Superior temporal gyrus (tissue), 1 donor: ENCODE results near the gene TRAPPC5.

Experiments used
- DNase-seq: peaks from one replicate; pipeline ENCODE4 v3.0.0-alpha.2; 2016; ENCODE audit errors: extremely low spot score

Gene TRAPPC5

GRCh38 chr19:7645656-7646425 lies 34.8 kb upstream of the TRAPPC5 start:
- no peak for DNase-seq

DNA sequence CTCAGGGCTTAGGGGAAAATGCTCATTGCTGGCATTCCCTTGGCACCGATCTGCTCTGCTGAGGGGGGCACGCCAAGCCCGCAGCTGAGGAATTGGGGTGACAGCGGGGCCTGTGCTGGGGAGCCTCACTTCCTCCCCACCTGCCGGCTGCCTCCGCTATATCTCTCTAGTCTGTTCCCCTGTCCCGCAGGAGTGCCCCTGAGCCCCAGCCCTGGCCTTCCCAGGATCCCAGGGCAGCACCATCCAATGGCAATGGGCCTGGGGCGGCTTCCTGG lies 34.3 kb upstream of the TRAPPC5 start:
- DNase-seq, result no peak

- DNase-seq, result no peak
These were observed 33.5 kb upstream of the TRAPPC5 start for GRCh38 chr19:7647156-7647555.

DNA sequence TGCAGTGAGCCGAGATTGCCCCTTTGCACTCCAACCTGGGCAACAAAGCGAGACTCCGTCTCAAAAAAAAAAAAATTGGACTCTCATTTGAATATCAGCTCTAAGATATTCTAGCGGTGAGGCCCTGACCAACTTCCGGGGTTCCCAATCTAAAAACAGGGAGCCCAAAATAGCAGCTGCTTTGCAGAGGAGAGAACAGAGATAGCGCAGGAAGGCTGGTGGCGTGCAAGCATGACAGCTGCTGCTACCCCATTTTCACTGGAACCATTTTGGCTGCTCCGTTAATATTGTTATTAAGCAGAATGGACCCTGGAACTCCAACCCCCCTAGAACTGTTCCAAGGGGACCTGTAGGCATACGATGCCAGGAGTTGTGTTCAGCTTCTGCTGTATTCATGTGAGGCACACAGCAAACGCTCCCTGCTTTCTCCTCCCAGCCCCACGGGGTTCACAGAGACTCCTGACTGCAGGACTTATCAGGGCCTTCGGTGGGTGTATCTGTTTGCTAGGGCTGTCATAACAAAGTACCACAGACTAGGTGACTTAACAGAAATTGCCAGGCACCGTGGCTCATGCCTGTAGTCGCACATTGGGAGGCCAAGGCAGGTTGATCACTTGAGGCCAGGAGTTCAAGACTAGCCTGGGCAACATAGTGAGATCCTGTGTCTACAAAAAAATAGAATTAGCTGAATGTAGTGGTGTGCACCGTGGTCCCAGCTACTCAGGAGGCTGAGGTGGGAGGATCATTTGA lies 32.2 kb upstream of the TRAPPC5 start:
- no peak for DNase-seq

DNA sequence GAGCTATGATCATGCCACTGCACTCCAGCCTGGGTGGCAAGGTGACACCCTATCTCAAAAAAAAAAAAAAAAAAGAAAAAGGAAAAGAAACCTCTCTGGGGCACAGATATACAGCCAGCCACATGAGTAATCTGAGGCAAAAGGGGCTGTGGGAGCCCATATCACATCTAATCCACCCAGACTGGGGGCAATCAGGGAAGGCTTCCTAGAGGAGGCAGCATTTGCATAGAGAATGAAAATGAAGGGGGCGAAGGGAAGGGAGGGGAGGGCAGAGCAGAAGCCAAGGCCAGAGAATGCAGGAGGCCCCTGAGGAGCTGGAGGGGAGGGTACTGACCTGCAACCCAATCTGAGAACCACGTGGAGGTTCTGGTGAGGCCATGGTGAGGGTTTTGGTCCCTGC lies 30.5 kb upstream of the TRAPPC5 start:
- DNase-seq, result no peak

DNA sequence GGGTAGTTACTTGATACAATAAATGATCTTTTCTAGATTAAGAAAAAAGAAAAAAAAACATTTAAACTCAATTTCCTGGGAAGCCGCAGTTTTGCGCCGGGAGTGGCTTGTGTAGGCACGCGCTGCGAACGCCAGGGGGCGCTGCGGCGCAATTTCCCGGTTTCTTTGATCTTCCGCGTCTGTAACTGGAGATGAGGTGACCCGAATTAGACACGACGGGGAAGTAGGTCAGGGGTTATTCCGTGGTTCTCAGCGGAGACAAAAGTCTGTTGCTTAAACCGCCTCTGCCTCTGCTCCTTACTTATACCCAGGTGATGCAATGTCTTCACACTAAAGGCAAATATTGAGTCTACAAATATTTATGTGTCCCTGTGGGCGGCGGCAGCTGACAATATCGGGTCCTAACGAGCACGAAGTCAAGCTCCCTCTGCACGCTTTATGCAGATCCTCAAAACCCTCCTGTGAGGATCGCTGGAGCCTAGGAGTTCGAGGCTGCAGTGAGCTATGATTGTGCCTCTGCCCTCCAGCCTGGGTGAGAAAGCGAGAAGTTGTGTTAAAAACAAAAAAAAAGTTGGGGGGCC lies 28.5 kb upstream of the TRAPPC5 start:
- peak; percentile 86 for DNase-seq

DNA sequence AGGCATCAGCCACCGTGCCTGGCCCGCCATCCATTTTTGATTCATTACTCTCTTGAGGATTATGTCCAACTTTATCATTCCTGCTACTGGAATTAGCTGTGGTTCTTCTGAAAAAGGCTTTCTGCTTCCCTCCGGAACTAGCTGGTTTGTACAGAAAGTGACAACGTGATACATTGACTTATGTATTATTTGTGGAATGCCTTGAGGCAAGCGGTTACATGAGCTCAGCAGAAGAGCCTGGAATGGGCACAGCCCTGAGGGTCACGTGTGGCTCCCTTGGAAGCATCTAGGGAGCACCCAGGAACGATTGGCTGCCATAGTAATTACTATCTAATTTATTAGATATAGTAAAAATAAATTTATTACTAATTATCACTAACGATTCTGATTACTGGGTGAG lies 26.2 kb upstream of the TRAPPC5 start:
- no peak for DNase-seq

DNA sequence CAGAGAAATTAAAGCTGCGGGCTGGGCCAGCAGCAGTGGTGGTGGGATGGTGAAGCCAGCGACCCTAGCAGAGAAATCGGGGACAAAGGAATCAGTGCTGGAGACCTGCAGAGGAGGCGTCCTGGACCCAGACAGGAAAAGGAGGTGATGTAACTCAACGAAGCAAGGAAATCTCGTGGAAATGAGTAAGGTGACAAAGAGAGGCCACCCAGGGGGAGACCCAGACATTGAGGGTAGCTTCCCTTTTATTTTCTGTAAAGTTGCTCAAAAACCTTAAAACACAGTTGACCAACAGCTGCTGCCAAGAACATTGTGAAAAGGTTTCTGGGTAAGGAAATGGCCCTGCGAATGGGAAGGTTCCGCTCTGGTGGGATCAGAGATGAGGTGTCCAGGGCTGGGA lies 25.1 kb upstream of the TRAPPC5 start:
- DNase-seq, result no peak

- DNase-seq, result no peak
These were observed 23.4 kb upstream of the TRAPPC5 start for GRCh38 chr19:7657131-7657751.

GRCh38 chr19:7658219-7658686 lies 22.4 kb upstream of the TRAPPC5 start:
- peak; percentile 57 for DNase-seq

- no peak for DNase-seq
These were observed 18.7 kb upstream of the TRAPPC5 start for GRCh38 chr19:7661744-7662538.

GRCh38 chr19:7662657-7663056 lies 18.0 kb upstream of the TRAPPC5 start:
- DNase-seq, result no peak

DNA sequence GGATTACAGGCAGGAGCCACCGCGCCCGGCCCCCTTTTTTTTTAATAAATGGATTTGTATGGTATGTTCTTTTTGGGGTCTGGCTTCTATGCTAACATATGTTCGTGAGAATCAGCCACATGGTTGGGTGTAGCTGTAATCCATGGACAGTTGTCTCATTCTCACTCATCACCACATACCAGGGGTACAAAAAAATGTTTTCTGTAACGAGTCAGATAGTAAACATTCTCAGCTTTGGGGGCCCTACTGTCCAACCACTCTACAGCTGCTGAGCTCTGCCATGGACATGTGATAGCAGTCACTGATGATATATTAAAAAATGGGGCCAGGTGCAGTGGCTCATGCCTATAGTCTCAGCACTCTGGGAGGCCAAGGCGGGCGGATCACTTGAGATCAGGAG lies 16.9 kb upstream of the TRAPPC5 start:
- no peak for DNase-seq

- peak; percentile 72 for DNase-seq
These were observed 15.6 kb upstream of the TRAPPC5 start for GRCh38 chr19:7665076-7665475.

- DNase-seq, result no peak
These were observed 11.8 kb upstream of the TRAPPC5 start, which contains the start of gene RETN for GRCh38 chr19:7668842-7669241. Gene RETN (plus strand): TSS chr19:7669049. CDS start chr19:7669327, 278 bp downstream.

GRCh38 chr19:7669641-7670040 lies 11.0 kb upstream of the TRAPPC5 start:
- no peak for DNase-seq

DNA sequence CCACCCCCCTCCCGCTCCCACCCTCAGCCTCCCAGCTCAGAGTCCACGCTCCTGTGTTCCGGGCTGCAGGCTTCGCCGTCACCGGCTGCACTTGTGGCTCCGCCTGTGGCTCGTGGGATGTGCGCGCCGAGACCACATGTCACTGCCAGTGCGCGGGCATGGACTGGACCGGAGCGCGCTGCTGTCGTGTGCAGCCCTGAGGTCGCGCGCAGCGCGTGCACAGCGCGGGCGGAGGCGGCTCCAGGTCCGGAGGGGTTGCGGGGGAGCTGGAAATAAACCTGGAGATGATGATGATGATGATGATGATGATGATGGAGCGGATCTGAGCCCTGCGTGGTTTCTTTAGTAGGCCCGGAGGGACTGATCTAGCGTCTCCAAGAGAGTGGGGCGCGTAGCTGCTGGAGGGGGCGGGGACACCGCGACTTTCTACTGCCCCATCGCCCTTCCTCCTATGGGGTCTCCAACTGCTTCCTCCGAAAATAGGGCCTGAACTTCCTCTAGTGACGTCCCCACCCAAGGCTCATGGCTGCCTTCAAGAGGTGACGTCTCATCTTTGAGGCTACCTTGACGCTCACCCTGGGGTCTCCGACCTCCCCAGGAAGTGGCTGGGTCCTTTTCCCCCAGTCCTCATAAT lies 10.4 kb upstream of the TRAPPC5 start:
- DNase-seq, result peak; percentile 19

DNA sequence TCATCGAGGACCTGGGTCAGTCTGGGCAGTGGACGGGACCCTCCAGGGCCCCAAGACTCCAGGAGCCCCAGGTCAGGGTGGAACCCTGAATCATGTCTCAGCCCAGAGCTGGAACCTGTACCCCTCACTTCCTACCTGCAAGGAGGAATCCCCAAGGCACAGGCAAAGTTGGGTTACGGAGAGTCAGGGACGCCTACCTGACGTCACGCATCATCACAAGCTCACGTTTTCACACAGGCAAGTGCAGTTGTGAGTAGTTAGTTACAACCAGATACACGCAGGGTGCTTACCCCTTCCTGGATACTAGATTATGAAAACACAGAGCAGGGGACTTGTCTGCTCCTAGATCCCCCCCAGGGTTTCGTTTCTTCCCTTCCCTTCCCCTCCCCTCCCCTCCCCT lies 9.8 kb upstream of the TRAPPC5 start:
- DNase-seq, result no peak

GRCh38 chr19:7672522-7672921 lies 8.1 kb upstream of the TRAPPC5 start:
- DNase-seq, result no peak

GRCh38 chr19:7674010-7675005 lies 6.3 kb upstream of the TRAPPC5 start:
- peak; percentile 18 for DNase-seq
